NCI-H748 (cell line): ENCODE measurements around the gene OR4D2.
A peak's percentile ranks its signal among the peaks of the same experiment; 100 is the strongest.

Experiments
- DNase-seq: peaks from one replicate; lab custom pipeline; 2025; ENCODE audit not compliant: unreplicated experiment; lab: John Stamatoyannopoulos, UW

The OR4D2 gene

DNA sequence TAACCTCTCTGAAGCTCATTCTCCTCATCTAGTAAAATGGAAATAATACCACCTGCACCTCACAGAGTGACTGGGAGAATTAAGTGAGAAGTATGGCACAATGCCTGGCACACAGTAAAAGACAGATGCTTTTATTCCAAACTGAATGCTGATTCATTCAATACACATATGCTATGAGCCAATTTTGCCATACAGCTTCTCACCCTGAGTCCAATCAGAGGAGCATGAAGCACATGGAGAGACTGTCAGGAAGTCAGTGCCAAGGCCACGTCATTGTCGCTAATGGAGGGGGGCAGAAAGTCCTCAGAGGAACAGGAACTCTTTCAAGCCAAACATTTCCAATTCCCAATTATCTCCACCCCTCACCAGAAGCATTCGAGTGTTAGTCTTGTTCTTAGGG, 40.7 kb downstream of the OR4D2 start:
- DNase-seq, result no peak

DNA sequence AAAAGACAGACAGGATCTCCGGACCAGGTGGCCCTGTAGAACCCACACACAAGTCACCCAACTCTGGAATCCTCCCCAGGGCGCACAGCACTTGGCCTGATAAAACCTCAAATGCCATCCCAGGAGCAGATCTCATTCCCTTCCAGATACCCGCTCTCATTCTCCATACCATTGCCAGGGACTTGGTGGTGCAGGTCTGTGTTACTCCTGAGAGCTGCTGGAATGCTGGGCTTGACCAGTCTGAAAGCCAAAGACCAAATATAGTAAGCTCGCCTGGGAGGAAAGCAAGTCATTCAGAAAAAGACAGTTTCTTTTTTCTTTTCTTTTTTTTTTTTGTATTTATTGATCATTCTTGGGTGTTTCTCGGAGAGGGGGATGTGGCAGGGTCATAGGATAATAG, 41.6 kb downstream of the OR4D2 start:
- no peak for DNase-seq

DNA sequence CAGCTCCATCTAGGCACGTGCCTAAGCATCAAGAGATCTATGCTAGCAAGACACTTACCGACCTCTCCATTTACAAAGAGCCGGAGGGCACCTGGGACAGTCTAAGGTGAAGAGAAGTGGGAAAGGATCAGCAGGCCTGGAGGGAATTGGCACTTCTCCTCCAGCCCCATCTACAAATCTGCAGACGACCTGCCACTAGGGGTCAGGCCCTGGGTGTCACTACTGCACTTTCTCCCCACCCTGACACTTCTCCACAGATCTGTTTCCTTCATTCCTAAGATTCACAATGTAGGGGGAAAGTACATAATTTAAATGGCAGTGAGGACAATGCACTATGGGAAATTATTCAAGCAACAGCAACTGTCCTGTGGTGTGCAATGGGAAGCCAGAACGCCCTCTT, 44.1 kb downstream of the OR4D2 start:
- DNase-seq, result no peak

DNA sequence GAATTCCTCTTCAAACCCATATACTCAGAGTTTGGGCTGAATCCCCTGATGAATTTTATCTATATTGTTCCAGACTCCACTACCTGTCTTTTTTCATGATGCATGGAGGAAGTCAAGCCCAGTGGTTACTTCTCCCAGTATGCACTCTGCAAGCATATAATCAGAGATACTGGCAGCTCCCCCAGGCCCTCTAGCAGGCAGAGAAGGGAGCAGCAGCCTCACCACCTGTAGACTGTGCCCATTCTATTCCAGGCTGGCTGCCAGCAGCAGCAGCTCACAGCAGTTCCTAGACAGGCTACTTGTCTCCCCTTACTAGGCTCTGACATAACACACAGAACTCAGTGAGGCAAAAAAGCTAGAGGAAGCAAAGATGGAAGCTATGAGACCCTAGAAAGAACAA, 48.9 kb downstream of the OR4D2 start:
- no peak for DNase-seq

DNA sequence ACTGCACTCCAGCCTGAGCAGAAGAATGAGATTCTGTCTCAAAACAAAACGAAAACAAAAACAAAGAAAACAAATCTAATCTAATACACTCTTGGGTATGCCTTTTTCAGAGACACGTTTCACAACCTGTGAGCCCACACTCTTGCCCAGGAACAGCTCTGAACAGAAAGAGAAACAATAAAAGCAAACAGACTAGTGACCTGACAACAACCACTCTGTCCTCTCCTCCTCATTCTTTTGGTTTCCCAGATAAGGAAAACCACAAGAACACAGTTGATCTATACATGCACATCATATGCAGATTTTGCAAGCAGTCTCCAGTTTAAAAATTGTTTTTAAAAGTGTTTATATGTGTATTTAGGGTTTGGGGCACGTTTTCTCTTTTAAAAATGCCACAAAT, 51.0 kb downstream of the OR4D2 start:
- DNase-seq, result no peak

DNA sequence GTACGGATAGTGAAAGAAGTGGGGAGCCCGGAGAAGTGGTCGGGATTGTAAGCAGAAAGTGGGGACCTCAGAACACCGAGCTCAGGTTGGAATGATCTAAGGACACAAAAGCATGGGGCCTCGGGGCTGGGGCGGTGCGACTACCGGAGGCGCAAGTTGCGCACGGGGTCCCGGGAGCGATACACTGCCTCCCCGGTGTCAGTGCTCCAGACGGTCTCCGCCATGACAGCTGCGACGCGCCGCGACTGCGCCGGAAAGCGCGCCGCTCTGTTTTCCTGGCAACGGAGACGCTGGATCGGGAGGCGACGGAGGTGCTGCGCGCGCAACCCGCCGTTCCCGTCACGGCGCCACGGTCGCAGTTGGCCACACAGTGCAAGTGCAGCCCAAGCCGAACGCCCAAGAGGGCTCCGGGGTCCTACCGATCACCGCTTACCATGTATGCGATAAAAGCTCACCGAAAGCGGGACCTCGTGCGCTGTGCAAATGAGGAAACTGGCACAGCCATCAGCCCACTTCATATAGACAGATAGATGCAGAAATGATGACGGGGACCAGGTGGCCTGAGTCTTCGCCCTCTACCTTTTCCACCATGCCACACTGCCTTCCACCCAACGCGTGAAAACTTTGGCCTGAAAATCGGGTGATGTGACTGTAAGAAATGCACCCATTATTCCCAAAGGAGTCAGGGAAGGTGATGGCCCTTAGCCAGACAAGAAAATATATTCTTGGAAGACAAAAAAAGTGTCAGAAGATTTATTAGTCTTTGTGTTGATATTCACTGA, 52.4 kb downstream of the OR4D2 start, which contains the start of gene MKS1:
MKS1 (minus strand) TSS at position 249 of the 782 bp plus-strand sequence; CDS start at position 224, 25 bp downstream.
- DNase-seq, result peak; percentile 95

DNA sequence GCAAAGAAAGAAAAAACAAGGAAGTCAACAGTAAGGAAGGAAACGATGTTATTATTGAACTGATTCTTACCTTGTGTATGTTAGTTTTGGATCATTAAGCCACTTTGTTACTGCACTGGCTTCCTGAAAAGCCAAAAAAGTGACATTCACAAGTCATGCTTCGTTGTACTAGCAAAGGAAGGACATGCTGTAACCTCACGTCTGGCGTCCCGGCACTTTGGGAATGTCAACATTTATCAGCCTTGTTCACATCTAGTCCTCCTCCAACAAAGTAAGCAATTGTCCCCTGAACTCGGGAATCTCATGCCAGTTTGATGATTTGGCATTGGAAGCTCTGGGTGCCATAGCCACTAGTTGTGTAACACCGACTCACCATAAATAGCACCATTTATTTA, 53.0 kb downstream of the OR4D2 start:
- DNase-seq, result no peak
